ENCODE measurements around the gene LUZP2.
A peak's percentile ranks its signal among the peaks of the same experiment; 100 is the strongest.
"Not testable (repeated sequence)": the region's sequence is repeated elsewhere in the genome, so short reads cannot be mapped to it uniquely, and the experiment has no call there.

The LUZP2 gene

DNA sequence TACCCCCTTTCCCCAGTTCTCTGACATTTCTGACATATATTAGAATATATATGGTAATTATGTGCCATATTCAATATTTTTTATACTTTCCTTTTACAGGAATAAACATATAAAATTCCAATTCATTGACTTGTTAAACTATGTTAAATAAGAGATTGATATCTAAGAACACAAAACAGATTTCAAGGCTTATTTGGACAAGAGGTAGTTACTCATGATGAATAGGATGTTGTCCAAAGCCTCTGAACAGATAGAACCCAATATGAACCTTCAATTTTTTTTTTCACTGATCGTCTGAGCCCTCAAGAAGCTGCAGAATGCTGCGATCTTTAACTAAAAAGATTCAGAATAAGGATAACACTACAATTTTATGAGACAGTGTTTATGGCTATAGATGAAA, 340.3 kb downstream of the LUZP2 start:
- DNase-seq, result no peak

DNA sequence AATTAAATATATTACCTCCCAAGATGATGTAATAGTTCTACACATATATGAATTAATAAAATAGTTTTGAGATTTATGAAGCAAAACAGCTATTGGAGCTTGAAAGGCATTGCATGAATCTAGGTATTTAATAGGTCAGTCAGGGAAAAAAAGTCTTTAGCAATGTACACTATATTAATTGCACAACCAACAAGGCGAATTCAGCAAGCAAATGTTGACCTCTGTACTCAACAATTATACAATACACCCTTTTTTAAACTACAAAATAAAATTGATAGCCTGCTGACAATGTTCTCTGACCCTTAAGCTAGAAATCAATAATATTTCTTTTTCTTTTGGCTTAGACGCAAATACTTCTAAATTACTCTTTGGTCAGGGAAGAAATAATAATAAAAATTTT, 345.5 kb downstream of the LUZP2 start:
- DNase-seq, result no peak

DNA sequence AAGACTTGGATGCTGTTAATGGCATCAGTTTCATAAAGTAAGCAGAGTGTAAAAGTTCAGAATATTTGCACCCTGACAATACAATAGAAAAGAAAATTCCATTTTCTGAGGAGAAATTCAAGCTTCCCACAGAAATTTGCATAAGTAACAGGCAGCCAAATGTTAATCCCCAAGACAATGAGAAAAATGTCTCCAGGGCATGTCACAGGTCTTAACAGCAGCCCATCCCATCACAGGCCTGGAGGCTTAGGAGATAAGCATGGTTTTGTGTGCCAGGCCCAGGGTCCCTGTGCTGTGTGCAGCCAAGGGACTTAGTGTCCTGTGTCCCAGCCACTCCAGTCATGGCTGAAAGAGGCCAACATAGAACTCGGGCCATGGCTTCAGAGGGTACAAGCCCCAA, 347.6 kb downstream of the LUZP2 start:
- DNase-seq, result no peak

DNA sequence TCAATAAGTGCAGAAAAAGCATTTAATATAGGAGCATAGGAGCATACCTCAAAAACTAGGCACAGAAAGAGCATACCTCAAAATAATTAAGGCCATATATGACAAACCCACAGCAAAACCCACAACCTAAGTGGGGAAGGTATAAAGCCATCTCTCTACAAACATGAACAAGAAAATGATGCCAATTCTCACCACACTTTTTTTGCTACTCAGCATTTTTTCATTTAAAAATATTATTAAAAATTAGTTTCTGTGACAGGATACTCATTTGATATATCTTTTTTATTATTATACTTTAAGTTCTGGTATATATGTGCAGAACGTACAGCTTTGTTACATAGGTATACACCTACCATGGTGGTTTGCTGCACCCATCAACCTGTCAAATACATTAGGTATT, 352.0 kb downstream of the LUZP2 start:
- DNase-seq, result no peak

DNA sequence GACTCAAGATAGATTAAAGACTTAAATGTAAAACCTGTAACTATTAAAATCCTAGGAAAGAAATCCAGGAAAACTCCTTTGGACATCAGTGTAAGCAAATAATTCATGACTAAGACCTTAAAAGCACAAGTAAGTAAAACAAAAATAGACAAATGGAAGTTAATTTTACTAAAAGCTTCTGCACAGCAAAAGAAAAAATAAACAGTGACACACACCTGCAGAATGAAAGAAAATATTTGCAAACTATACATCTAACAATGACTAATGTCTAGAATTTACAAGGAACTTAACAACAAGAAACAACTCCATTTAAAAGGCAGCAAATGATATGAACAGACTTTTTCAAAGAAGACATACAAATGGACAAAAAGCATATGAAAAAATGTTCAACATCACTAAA, 359.1 kb downstream of the LUZP2 start:
- DNase-seq, result no peak

DNA sequence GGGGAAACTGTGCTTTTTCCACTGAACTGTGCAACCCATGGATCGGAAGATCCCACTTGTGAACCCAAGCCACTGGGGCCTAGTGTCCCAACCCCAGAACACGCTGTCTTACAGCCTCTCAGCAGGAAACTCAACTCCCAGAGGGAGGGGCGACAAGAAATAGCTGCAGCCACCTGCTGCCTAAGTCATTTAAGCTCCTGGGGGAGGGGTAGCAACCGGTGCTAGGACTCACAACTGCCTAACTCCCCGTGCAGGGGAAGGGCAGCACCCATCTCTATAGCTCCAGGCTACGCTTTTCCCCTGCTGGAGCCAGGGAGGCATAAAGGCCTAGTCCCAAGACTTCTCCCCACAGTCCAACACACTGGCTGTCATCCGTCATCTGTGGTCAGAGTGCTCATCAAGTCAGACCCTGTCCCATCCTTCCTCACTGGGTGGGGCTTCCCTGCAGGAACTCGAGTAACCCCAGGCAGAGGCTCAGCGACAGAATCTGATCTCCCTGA, 363.0 kb downstream of the LUZP2 start:
- peak; percentile 36 for DNase-seq

DNA sequence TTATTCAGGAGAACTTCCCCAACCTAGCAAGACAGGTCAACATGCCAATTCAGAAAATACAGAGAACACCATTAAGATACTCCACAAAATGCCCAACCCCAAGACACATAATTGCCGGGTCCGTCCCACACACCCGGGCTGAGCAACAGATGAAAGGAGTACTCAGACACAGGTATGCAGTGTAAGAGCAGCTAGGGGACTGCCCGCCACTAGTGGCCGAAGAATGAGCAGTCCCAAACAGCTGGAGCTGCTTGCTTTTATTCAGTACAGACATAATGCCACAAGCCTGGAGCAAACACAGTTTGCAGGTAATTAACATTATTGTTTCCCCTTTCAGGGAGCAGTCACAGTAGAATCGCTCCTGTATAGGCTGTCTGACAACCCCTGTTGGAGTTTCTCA, 364.6 kb downstream of the LUZP2 start:
- no peak for DNase-seq

DNA sequence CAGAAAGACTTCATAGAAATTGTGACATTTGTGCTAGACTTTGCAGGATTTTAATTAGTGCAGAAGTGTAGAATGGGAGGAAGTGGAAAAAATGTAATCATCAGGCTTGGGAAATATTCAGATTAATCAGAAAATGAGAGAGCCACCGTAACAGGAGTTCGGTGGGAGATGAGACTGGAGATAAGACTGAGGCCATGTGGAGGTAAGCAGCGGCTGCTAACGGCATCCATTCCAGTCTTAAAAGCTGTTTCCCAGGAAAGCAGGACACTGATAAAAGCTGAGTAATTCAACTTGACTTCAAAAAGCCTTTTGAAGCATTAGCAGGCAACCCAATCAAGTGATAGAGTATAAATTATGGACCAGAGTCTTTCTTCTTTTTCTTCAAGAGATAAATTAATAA, 369.9 kb downstream of the LUZP2 start:
- DNase-seq, result no peak

DNA sequence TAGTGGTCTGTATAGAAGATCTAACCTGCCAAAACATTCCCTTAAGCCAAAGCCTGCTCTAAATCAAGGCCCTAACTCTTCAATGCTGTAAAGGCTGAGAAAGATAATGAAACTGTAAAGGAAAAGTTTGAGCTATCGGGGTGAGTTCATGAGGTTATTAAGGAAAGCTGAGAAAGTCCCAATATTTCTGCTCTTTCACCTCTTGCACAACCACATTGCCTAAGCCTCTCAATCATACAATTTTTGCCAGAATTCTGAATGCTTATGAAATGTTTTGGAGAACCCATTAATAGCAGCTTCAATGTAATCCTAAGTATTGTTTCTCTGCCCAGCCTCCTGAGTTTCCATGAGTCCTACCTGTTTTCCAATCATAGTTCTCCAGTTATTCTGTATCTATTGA, 373.2 kb downstream of the LUZP2 start:
- no peak for DNase-seq

DNA sequence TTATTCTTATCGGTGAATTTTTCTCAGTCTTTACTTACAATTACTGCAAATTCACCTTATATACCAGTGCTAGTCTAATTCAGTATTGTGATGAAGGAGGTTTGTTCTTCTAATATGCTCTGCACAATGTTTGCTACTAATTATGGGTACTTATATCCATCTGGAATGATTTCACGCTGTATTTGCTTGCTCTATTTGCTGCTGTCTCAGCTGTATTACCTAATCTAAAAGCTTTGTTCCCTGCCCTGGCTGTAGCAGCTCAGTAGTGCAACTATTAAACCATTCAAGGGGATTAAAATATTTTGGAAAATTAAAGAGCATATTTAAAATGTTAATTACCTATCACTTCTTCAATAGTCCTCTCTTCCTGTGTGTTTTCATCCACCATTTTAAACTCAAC, 375.3 kb downstream of the LUZP2 start:
- no peak for DNase-seq

DNA sequence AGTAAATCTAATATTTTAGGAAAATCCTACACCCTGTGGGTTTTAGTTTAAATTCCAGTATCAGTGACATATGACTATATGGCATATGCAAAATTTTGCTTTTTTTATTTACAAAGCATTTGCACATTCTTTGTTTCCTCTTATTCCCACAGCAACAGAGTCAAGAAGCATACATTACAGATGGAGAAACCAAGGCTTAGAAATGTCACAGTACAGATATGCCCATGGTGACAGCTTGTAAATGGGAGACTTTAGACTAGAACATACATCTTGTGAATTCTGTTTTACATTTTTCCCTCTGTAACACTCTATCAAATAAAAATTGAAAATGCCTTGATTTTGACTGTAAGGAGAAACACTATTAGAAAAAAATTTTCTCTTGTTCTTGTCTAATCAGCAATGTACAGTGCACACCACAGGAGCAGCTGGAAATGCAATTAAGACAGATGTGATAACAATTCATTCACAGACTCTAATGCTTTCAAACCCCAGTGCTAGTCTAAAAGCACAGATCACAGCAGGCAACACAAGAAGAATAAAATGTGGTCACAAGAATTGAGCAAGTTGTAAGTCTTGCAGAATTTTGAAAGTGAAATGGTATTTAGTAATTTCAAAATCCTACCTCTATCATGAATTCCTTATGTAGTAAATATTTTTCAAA, 375.9 kb downstream of the LUZP2 start:
- no peak for DNase-seq

DNA sequence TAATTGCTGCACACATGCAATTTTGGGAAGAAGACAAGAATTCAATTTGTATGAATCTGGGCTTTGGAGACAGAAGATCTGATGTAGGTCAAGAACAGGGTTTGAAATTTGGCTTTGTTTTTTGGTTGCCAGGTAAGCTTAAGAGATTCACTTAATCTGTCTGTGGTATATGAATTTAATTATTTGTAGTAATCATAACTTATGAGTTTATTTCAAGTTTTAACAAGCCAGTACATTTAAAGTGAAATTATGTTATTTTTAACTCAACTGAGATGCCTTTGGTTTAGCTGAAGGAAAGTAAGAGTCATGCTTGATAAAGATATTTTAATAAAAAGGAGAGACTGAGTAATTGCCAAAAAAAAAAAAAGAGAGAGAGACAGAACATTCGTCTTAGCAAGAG, 384.1 kb downstream of the LUZP2 start:
- DNase-seq, result no peak

DNA sequence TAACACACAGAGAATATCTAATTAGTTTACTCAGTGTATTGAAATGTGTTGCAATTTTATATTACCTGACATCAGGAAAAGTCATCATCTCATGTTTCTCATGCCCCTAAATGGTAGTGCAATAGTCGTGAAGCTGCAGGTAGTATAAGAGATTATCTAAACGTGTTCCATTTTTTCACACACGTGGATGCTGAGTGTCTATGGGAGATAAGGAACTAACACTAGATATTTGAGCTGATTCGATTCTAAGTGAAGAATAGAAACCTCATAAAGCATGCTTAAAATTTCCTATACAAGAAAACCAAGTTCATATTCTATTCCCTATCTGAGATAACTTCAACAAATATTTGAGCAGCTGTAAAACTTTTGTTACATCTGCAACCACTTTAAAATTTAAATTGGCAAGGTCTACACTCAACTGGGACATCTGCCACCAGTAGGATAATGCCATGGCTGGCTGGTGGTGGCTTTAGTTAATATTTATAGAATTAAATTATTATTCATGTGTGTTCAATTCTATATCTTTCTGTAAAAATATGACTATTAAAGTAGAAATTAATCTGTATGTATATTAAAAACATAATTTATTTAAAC, 388.8 kb downstream of the LUZP2 start:
- no peak for DNase-seq

DNA sequence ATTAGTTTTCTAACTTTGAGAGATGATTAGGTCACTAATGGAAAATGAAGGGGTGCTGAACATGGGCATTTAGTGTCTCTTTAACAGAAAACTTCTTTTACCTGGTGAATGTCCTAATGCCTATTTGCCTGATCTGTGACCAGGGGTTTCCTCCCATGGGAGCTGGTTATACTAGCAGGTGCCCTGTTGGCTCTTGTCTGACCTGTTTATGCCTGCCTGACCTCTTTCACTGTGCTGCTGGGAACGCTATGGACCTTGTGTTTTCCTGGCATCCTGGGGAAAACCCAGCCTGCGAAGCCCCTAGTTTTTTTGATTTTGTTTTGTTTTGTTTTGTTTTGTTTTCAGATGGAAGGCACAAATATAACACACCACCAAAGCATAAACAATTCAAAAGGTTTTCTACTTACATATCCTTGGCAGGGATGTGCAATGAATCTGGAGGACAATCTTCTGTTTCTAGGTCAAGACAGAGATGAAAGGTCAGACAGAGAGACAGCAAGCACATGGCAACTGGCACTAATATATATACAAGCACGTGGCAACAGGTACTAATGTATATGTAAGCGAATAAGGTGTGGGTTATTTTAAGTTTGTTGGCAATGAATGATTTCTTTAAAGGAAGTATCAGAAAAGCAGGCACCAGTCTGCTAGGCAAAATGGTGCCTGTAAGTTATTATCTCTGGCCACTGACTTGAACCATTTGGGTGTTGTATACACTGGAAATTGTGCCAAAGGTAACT, 390.2 kb downstream of the LUZP2 start:
- DNase-seq, result no peak

DNA sequence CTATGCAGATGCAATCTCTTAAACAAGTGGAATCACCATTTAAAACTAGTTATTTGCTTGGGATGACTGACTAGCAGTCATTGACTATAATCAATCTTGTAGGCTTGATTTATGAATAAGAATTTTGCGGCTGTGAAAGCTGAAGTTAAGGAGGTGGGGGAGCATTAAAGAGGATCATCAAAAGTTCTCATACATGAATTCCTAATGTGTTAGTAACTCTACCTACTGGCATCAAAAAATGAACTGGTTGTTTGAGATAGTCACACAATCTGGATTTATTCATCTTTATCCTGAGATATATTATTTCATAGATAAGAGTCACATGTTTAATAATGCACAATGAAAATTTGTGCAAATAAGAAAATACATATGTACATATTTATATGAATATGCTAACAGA, 393.6 kb downstream of the LUZP2 start:
- no peak for DNase-seq

DNA sequence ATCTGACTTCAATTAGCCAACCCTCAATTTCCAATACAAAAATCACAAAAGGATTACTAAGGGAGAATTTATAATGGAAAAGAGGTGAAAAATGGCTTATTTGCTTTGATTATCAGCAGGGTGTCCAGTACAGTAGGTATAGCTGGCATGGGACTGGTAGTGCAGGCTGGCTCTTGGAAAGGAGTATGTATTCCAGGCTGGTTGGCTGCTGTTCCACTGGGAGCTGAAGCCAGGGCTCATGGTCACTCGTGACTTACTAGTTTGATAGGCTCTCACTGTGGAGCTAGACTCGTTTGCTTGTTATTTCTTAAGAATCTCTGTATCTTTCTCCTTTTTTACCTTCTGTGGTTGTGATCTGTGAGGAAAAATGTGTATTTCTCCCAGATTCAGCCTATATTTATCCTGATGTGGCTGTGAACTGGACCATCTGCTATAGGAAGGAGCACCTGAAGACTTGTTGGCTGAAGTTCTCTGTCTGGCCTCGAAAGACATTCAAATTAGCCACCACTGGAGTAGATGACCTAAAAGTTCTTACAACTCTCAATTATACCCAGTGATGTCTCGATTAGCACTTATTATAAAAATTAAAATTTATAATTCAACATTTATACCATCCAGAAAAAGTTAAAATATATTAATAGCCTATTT, 395.1 kb downstream of the LUZP2 start:
- not testable (repeated sequence) for DNase-seq

DNA sequence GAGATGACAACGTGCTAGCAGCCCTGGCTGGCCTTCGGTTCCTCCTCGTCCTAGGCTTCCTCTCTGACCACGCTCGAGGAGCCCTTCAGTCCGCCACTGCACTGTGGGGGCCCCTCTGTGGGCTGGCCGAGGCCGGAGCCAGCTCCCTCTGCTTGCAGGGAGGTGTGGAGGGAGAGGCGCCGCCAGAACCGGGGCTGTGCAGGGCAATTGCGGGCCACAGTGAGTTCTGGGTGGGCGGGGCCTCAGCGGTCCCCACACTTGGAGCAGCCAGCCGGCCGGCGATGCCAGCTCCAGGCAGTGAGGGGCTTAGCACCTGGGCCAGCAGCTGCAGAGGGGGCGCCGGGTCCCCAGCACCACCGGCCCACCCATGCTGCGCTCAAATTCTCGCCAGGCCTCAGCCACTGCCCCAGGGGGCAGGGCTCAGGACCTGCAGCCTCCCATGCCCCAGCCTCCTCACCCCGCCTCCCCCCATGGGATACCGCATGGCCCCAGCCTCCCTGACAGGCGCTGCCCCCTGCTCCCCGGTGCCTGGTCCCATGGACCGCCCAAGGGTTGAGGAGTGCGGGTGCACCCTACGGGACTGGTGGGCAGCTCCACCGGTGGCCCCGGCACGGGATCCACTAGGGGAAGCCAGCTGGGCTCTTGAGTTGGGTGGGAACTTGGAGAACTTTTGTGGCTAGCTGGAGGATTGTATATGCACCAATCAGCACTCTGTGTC, 399.4 kb downstream of the LUZP2 start:
- no peak for DNase-seq

DNA sequence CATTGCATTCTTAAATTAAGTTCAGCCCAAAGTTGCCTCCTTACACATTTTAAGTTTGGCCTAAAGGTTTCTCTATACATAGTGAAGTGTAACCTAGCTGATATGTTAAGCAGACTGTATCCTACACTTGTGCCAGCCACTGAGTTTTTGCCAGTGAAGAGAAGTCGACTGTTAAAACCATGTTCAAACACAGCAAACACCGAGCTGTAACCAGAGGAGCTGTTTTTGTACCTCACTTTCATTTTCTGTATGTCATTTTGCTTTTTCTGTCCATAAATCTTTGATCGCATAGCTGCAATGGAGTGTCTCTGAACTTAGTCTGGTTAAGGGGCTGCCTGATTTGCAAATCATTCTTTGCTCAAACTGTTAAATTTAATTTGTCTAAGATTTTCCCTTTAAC, 403.7 kb downstream of the LUZP2 start:
- DNase-seq, result peak; percentile 23

DNA sequence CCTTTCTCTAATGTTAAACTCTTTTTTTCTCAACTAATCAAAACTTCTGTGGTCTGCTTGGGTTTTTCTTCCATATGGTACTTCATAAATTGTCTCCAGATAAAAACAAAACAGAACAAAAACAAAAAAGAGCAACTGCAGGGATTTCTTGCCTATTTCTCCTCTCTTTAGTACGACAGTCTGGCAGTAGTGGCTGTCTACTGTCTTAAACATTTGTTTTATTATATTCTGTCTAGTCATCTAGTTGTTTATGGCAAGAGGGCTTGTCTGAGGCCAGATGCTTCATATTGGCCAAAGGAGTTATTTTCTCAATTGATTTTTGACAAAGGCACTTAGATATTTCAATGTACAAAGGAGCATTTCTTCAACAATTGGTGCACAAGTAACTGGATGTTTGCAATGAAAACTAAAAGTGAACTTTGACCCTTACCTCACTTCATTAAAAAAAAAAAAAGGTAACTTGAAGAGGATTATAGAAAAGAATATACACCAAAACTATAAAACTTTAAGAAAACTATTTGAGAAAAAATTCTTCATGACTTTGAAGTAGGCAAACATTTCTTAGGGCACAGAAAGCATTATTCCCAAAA, 404.2 kb downstream of the LUZP2 start:
- no peak for DNase-seq

DNA sequence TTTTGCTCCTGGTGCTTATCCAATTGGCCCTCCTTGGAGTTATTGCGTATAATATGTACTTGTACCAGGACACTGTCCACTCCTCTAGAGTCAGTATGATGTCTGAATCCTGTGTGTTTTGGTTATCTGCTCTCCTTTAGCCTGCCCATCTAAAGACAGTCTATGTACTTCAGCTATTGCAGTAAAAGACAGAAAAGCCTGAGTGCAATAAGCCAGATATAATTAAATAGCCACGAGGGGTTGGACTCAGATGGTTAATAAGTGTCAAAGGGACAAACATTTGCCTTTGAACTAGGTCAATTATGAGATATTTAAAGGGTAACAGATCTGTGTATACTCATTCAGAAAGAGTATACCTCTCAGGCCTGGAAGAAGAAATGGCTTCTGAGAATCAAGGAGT, 406.7 kb downstream of the LUZP2 start:
- no peak for DNase-seq

DNA sequence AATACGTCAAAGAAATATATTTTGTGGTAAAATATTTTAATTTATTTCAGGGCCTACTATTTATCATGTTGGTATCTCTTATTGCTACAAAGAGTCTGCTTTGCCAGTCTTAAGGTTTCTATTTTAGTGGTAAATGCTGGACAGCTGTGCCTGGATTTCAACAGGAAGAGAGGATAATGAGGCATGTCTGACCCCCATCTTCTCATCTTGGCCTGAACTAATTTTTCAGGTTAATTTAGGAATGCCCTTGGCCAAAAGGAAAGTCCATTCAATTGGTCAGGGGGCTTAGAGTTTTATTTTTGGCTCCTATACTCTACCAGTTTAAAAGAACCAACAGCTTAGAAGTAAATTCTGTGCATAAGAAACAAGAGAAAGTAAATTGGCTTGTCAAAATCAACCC, 428.2 kb downstream of the LUZP2 start:
- no peak for DNase-seq

DNA sequence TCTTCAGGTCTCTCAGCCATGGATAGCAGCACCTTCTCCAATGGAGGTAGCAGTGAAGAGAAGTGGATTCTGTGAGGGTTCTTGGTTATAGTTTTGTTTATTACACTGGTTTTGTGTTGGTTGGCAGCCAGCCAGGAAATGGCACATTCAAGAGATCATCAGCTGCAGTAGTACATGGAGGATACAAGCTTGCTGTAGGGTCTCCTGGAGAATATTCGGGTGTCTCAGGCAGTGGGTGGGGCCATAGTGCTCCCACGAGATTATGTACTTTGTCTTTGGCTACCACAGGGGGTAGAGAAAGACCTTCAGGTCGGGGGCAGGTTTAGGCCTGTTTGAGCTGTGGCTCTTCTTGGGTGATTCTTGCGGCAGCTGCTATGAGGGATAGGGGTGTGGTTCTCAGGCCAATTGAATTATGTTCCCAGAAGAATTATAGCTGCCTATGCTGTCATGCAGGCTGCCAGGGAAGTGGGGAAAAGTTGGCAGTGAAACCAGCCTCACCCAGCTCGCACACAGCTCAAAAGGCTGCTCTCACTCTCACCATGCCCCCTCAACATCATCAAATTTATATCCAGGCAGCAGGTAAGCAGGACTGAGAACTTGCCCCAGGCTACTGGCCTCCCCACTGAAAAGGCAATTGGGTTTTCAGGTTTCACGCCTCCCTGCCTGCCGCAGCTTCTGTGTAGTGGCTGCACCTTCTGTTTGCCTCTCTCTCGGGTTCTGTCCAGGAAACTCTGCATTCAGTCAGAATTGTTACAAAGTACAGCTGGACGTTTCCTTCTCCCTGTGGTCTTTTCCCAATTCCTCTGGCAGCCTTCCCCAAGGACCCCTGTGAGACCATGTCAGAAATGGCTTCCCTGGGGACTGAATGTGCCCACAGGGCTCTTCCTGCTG, 435.5 kb downstream of the LUZP2 start:
- no peak for DNase-seq

Measured in femur (tissue), 1 donor.